ENCODE measurements around the gene MYO5A. TPM values are rescaled to one million over a fixed set of nuclear protein-coding genes. Genes with fewer than 3 reads are reported as not detected.
A peak's percentile ranks its signal among the peaks of the same experiment; 100 is the strongest.
"Not testable (repeated sequence)": the region's sequence is repeated elsewhere in the genome, so short reads cannot be mapped to it uniquely, and the experiment has no call there.

MYO5A gene
- total RNA-seq, 1 donor from 2014 or later, result 18.8 TPM

GRCh38 chr15:52417521-52417920, 111.2 kb downstream of the MYO5A start:
- ATAC-seq, result no peak

- ATAC-seq, result not testable (repeated sequence)
Measured at GRCh38 chr15:52416566-52416965, 112.1 kb downstream of the MYO5A start.

GRCh38 chr15:52415628-52416027, 113.1 kb downstream of the MYO5A start:
- no peak for ATAC-seq

GRCh38 chr15:52414936-52415335, 113.7 kb downstream of the MYO5A start:
- no peak for ATAC-seq

- peak; percentile 72 for ATAC-seq
Measured at GRCh38 chr15:52408823-52409222, 119.9 kb downstream of the MYO5A start.

GRCh38 chr15:52407374-52407773, 121.3 kb downstream of the MYO5A start:
- no peak for ATAC-seq

GRCh38 chr15:52406601-52407000, 122.1 kb downstream of the MYO5A start:
- ATAC-seq, result no peak

- no peak for ATAC-seq
Measured at GRCh38 chr15:52405856-52406255, 122.8 kb downstream of the MYO5A start.

GRCh38 chr15:52397118-52397517, 131.6 kb downstream of the MYO5A start:
- ATAC-seq, result no peak

GRCh38 chr15:52394118-52394517, 134.6 kb downstream of the MYO5A start:
- no peak for ATAC-seq

- peak; percentile 44 for ATAC-seq
Measured at GRCh38 chr15:52392008-52392687, 136.5 kb downstream of the MYO5A start.

- no peak for ATAC-seq
Measured at GRCh38 chr15:52391069-52391468, 137.6 kb downstream of the MYO5A start.

GRCh38 chr15:52385670-52386069, 143.0 kb downstream of the MYO5A start:
- no peak for ATAC-seq

GRCh38 chr15:52383100-52383588, 145.5 kb downstream of the MYO5A start:
- no peak for ATAC-seq

- no peak for ATAC-seq
Measured at GRCh38 chr15:52382647-52383046, 146.0 kb downstream of the MYO5A start.

GRCh38 chr15:52379395-52380106, 149.1 kb downstream of the MYO5A start:
- ATAC-seq, result no peak

GRCh38 chr15:52378746-52379394, 149.8 kb downstream of the MYO5A start:
- ATAC-seq, result no peak

GRCh38 chr15:52370010-52370409, 158.7 kb downstream of the MYO5A start:
- ATAC-seq, result no peak

- ATAC-seq, result no peak
Measured at GRCh38 chr15:52369455-52369854, 159.2 kb downstream of the MYO5A start.

- ATAC-seq, result no peak
Measured at GRCh38 chr15:52369030-52369429, 159.7 kb downstream of the MYO5A start.

- no peak for ATAC-seq
Measured at GRCh38 chr15:52368402-52368801, 160.3 kb downstream of the MYO5A start.

GRCh38 chr15:52362497-52362896, 166.2 kb downstream of the MYO5A start:
- peak; percentile 96 for ATAC-seq

GRCh38 chr15:52361975-52362494, 166.6 kb downstream of the MYO5A start:
- no peak for ATAC-seq
